ENCODE data around the gene RUFY3. TPM values are rescaled to one million over a fixed set of nuclear protein-coding genes. Genes with fewer than 3 reads are reported as not detected.

Gene RUFY3
- polyA plus RNA-seq, 2 of the 4 experiments (the other 2 are of a cell fraction), result 8.1 to 20.8 TPM

- no peak for ATAC-seq
- no peak for FAIRE-seq
- no peak for DNase-seq (ENCODE audit: low read depth in 1 of 2, low spot score in 1 of 2)
- H3K27ac ChIP-seq, result no peak overlapping the region
- CTCF ChIA-PET, result interaction anchor here (0.9 kb wide), 1 partner anchor 25 kb away, joined by 3 read pairs; no protein-coding TSS in a partner anchor
- POLR2A ChIA-PET, result no interaction called here
- no peak for TF ChIP-seq FOSB (CRISPR knock-in tag; IDR thresholded peaks at IDR 0.05)
- TF ChIP-seq EP300 (IDR thresholded peaks at IDR 0.05), result no peak
- TF ChIP-seq HOXB5 (CRISPR knock-in tag; IDR thresholded peaks at IDR 0.05), result no peak
- TF ChIP-seq CBX8 (IDR thresholded peaks at IDR 0.05), result no peak
- no peak for TF ChIP-seq ESRRA (IDR thresholded peaks at IDR 0.05; ENCODE audit: borderline replicate concordance, low read length)
- TF ChIP-seq MAFK (IDR thresholded peaks at IDR 0.05; ENCODE audit: partially characterized antibody), result no peak
- TF ChIP-seq POLR2A (IDR thresholded peaks at IDR 0.05; ENCODE audit: low read length), result no peak
- no peak for TF ChIP-seq REST (IDR thresholded peaks at IDR 0.05)
- no peak for TF ChIP-seq KDM1A (IDR thresholded peaks at IDR 0.05; ENCODE audit: low read depth)
- no peak for TF ChIP-seq CTCF (IDR thresholded peaks at IDR 0.05)
- TF ChIP-seq BCL3 (IDR thresholded peaks at IDR 0.05), result no peak
- TF ChIP-seq POLR2AphosphoS2 (conservative IDR thresholded peaks at IDR 0.05; ENCODE audit: low read length), result no peak
- TF ChIP-seq JUNB (IDR thresholded peaks at IDR 0.05), result no peak
- TF ChIP-seq HES2 (IDR thresholded peaks at IDR 0.05), result no peak
- no peak for TF ChIP-seq NPAS2 (CRISPR knock-in tag; IDR thresholded peaks at IDR 0.05; ENCODE audit: borderline replicate concordance)
- no peak for TF ChIP-seq GATA3 (IDR thresholded peaks at IDR 0.05; ENCODE audit: borderline replicate concordance)
- no peak for TF ChIP-seq EHF (CRISPR knock-in tag; IDR thresholded peaks at IDR 0.05)
- no peak for TF ChIP-seq SMC3 (IDR thresholded peaks at IDR 0.05)
- TF ChIP-seq, protein P1, sequence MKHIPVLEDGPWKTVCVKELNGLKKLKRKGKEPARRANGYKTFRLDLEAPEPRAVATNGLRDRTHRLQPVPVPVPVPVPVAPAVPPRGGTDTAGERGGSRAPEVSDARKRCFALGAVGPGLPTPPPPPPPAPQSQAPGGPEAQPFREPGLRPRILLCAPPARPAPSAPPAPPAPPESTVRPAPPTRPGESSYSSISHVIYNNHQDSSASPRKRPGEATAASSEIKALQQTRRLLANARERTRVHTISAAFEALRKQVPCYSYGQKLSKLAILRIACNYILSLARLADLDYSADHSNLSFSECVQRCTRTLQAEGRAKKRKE (CRISPR knock-in tag; IDR thresholded peaks at IDR 0.05; ENCODE audit: low read depth), result no peak
- no peak overlapping the region for H3K4me3 ChIP-seq
- 62% methylated on average over 3 of the region's 3 CpGs for WGBS (ENCODE audit: missing lambda C conversion rate)
- no peaks in the 10 kb centered on the region for H3K4me1 ChIP-seq
- H3K9me3 ChIP-seq, result no peaks in the 10 kb centered on the region
- H3K4me2 ChIP-seq, result no peak overlapping the region
Measured at GRCh38 chr4:70761276-70761816, 39.6 kb downstream of the RUFY3 start.

DNA sequence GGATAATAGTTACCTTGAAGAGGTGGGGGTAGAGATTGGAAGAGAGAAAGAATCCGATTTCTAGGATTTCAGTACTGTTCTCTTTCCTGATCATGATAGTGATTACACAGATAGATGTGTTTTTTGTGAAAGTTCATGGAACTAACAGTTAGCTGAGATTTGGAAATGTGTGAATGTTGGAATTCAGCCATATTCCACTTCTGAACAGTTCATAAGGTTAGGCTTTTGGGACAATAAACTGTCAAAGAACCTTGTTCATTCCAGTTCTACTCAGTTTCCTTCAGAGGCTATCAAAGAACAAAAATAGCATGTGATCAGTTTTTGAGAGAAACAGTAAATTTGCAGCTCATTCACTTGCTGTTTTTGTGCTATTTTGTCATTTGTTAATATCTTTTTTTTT lies 43.6 kb downstream of the RUFY3 start:
- ChIA-PET POLR2A (no interaction called here), CTCF (no interaction called here)
- Histone ChIP-seq H3K4me2 (no peak overlapping the region), H3K27ac (no peak overlapping the region), H3K4me3 (no peak overlapping the region), H3K9me3 (no peaks in the 10 kb centered on the region), H3K4me1 (no peaks in the 10 kb centered on the region)
- ATAC-seq (no peak), FAIRE-seq (no peak), DNase-seq (ENCODE audit: low read depth in 1 of 2, low spot score in 1 of 2) (no peak)
- WGBS (ENCODE audit: missing lambda C conversion rate), result 95% methylated on average over 1 of the region's 1 CpG
- TF ChIP-seq ZSCAN20 (CRISPR knock-in tag; IDR thresholded peaks at IDR 0.05) (no peak), ZFP36 (IDR thresholded peaks at IDR 0.05; ENCODE audit: borderline replicate concordance, partially characterized antibody) (no peak), ZNF302 (CRISPR knock-in tag; IDR thresholded peaks at IDR 0.05) (no peak), JUN (IDR thresholded peaks at IDR 0.05) (no peak), EHMT2 (IDR thresholded peaks at IDR 0.05; ENCODE audit: low read depth) (no peak), SREBF2 (IDR thresholded peaks at IDR 0.05) (no peak), HOXA7 (CRISPR knock-in tag; IDR thresholded peaks at IDR 0.05) (no peak), FOSL2 (IDR thresholded peaks at IDR 0.05) (no peak), FOSL2 (CRISPR knock-in tag; IDR thresholded peaks at IDR 0.05) (no peak), BHLHE40 (IDR thresholded peaks at IDR 0.05; ENCODE audit: low read depth, low read length) (no peak), NR3C1 (IDR thresholded peaks at IDR 0.05) (no peak), RARB (CRISPR knock-in tag; IDR thresholded peaks at IDR 0.05) (no peak), HOXB5 (CRISPR knock-in tag; IDR thresholded peaks at IDR 0.05) (no peak), GATA3 (IDR thresholded peaks at IDR 0.05; ENCODE audit: borderline replicate concordance) (no peak)
- TF ChIP-seq, protein P2, sequence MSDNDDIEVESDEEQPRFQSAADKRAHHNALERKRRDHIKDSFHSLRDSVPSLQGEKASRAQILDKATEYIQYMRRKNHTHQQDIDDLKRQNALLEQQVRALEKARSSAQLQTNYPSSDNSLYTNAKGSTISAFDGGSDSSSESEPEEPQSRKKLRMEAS (IDR thresholded peaks at IDR 0.05), result no peak
- TF ChIP-seq, protein P3, sequence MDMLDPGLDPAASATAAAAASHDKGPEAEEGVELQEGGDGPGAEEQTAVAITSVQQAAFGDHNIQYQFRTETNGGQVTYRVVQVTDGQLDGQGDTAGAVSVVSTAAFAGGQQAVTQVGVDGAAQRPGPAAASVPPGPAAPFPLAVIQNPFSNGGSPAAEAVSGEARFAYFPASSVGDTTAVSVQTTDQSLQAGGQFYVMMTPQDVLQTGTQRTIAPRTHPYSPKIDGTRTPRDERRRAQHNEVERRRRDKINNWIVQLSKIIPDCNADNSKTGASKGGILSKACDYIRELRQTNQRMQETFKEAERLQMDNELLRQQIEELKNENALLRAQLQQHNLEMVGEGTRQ (IDR thresholded peaks at IDR 0.05), result no peak
